ENCODE measurements around the gene DIP2C. TPM values are rescaled to one million over a fixed set of nuclear protein-coding genes. Genes with fewer than 3 reads are reported as not detected.

DIP2C gene
- total RNA-seq, 1 donor from 2014 or later, result 10.1 TPM

DNA sequence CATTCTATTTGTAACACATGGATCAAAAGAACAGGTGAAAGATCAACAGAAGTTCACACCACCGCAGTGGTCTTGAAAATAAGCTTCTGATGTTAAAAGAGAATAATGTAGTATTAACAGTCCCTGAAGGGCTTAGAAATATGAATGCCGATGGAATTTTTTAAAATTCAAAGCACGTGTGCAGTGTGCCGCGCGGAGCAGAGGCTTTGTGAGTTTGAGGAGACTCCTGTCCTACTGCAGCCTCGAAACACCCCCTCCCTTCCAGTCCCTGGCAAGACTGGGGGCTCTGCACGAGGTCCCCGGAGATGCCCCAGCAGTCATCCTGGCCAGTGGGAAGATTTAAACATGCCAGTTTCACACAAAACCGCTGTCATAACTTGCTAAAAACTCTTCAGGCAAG, 196.6 kb downstream of the DIP2C start:
- Histone ChIP-seq H4K20me1 (ENCODE audit: low read depth) (peaks cover 60% of the 10 kb centered on the region), H3K4me3 (no peak overlapping the region), H3K4me2 (peak overlapping the region; percentile 17), H3K4me1 (peaks cover 28% of the 10 kb centered on the region), H2AFZ (replicated peaks) (no peak overlapping the region), H3F3A (ENCODE audit: low read depth) (no peaks in the 10 kb centered on the region), H3K9ac (no peak overlapping the region), H3K9me3 (ENCODE audit: low read depth) (no peaks in the 10 kb centered on the region), H3K27ac (no peak overlapping the region), H3K79me2 (ENCODE audit: low read depth) (peaks cover 32% of the 10 kb centered on the region), H3K36me3 (no peaks in the 10 kb centered on the region), H3K27me3 (no peaks in the 10 kb centered on the region)
- Mint-ChIP-seq H3K36me3 (peaks cover 8% of the 10 kb centered on the region), H3K4me3 (peak overlapping the region; percentile 36), H3K9me3 (peaks cover 7% of the 10 kb centered on the region), H3K27me3 (ENCODE audit: insufficient read depth, low read depth) (peaks cover 1% of the 10 kb centered on the region), H3K4me1 (peaks cover 40% of the 10 kb centered on the region), H3K27ac (no peak overlapping the region)
- no peak for DNase-seq (ENCODE audit: low spot score)
- TF ChIP-seq EZH2phosphoT487 (IDR thresholded peaks at IDR 0.05), result no peak
- TF ChIP-seq EZH2 (IDR thresholded peaks at IDR 0.05), result no peak
- TF ChIP-seq CTCF (IDR thresholded peaks at IDR 0.05), result no peak

DNA sequence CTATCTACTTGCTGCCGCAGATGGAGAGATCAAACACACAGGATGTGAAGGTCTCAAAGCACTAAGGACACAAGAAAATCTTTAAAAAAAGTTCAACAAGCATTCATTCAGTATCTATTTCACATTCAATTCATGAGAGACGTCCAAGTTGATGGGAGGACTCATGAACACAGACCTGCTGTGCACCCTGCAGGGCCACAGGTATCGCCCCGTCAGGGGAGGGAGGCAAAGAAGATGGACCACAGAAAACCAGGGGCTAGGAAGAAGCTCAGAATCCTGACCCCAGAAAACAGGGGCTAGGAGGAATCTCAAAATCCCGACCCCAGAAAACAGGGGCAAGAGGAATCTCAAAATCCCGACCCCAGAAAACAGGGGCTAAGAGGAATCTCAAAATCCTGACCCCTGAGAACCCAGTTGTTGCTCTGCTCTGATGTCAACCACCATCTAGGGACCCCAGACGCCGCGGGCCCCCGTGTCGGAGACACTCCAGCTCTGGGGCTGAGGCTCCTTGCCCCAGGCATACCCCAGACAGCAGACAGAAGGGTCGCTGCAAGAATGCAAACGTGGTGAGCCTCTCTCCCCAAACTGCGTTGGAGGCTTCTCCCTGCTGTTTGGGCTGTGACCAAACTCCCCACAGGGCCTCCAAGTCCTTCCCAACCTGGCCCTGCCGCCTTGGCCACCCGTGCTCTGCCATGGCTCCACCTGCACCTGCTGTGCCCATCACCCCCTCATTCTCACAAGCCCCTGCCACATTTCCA, 197.6 kb downstream of the DIP2C start:
- H3K79me2 ChIP-seq (ENCODE audit: low read depth), result peaks cover 34% of the 10 kb centered on the region
- H3K4me1 ChIP-seq, result peaks cover 29% of the 10 kb centered on the region
- H3K4me3 ChIP-seq, result no peak overlapping the region
- peaks cover 8% of the 10 kb centered on the region for H3K36me3 Mint-ChIP-seq
- no peak overlapping the region for H2AFZ ChIP-seq (replicated peaks)
- no peak overlapping the region for H3K27ac ChIP-seq
- H3K27me3 Mint-ChIP-seq (ENCODE audit: insufficient read depth, low read depth), result peaks cover 5% of the 10 kb centered on the region
- H3K27ac Mint-ChIP-seq, result peak overlapping the region; percentile 60
- H3K9me3 ChIP-seq (ENCODE audit: low read depth), result no peaks in the 10 kb centered on the region
- H3K4me2 ChIP-seq, result no peak overlapping the region
- no peak for TF ChIP-seq EZH2 (IDR thresholded peaks at IDR 0.05)
- TF ChIP-seq CTCF (IDR thresholded peaks at IDR 0.05), result no peak
- no peak for TF ChIP-seq EZH2phosphoT487 (IDR thresholded peaks at IDR 0.05)
- peaks cover 63% of the 10 kb centered on the region for H4K20me1 ChIP-seq (ENCODE audit: low read depth)
- no peaks in the 10 kb centered on the region for H3K27me3 ChIP-seq
- no peaks in the 10 kb centered on the region for H3F3A ChIP-seq (ENCODE audit: low read depth)
- H3K4me3 Mint-ChIP-seq, result no peak overlapping the region
- H3K9me3 Mint-ChIP-seq, result peaks cover 7% of the 10 kb centered on the region
- no peaks in the 10 kb centered on the region for H3K36me3 ChIP-seq
- no peak for DNase-seq (ENCODE audit: low spot score)
- H3K4me1 Mint-ChIP-seq, result peaks cover 45% of the 10 kb centered on the region
- no peak overlapping the region for H3K9ac ChIP-seq

DNA sequence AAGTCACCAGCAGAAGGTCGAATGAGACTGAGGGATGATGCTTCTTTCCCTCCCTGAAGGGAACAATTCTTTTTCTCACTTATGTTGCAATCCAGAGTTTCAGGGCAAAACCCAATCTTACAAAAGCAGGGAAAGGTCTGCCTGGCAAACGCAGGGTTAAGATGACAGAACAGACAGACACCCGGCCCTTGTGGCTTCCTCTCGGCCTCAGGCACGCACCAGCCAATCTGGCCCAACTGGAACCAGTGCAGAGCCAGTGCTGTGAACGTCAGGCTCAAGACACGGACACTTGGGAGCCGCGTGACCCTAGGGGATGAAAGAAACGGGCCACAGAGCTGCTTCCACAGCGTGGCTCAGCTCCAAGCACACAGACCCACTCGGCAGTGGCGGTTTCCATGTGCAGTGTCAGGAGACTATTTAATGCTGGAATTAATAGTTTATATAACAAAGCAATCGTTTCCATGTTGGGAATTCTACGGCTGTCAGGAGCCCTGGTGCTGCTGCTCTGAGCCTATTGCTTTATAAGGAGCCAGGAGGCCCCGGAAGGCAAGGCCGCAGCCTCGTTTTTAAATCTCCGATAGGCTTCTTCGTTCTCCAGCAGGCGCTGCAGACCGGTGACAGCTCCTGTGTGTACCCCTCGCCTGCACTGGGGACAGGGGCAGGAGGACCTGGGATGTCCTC, 198.4 kb downstream of the DIP2C start:
- Histone ChIP-seq H3F3A (ENCODE audit: low read depth) (no peaks in the 10 kb centered on the region), H3K4me1 (peaks cover 35% of the 10 kb centered on the region), H3K36me3 (no peaks in the 10 kb centered on the region), H3K9me3 (ENCODE audit: low read depth) (no peaks in the 10 kb centered on the region), H3K79me2 (ENCODE audit: low read depth) (peaks cover 34% of the 10 kb centered on the region), H3K4me2 (no peak overlapping the region), H3K9ac (no peak overlapping the region), H2AFZ (replicated peaks) (no peak overlapping the region), H3K27me3 (no peaks in the 10 kb centered on the region), H4K20me1 (ENCODE audit: low read depth) (peaks cover 69% of the 10 kb centered on the region), H3K4me3 (no peak overlapping the region), H3K27ac (no peak overlapping the region)
- no peak overlapping the region for H3K4me3 Mint-ChIP-seq
- TF ChIP-seq EZH2phosphoT487 (IDR thresholded peaks at IDR 0.05), result no peak
- TF ChIP-seq CTCF (IDR thresholded peaks at IDR 0.05), result no peak
- TF ChIP-seq EZH2 (IDR thresholded peaks at IDR 0.05), result no peak
- peaks cover 7% of the 10 kb centered on the region for H3K27me3 Mint-ChIP-seq (ENCODE audit: insufficient read depth, low read depth)
- peaks cover 11% of the 10 kb centered on the region for H3K36me3 Mint-ChIP-seq
- H3K27ac Mint-ChIP-seq, result peak overlapping the region; percentile 60
- DNase-seq (ENCODE audit: low spot score), result no peak
- H3K9me3 Mint-ChIP-seq, result peaks cover 7% of the 10 kb centered on the region
- peaks cover 53% of the 10 kb centered on the region for H3K4me1 Mint-ChIP-seq

Data from neural progenitor cell (in vitro differentiated cells).